ENCODE data around the gene DCHS1. TPM values are rescaled to one million over a fixed set of nuclear protein-coding genes. Genes with fewer than 3 reads are reported as not detected.
A peak's percentile ranks its signal among the peaks of the same experiment; 100 is the strongest.

The DCHS1 gene
- polyA plus RNA-seq, 1 experiment, result 8.7 TPM

- ChIA-PET CTCF (interaction anchor here (0.7 to 2.9 kb wide), 8 partner anchors 8 to 94 kb away, joined by 3 to 15 read pairs (median 4); partner anchors contain the start of gene MRPL17), POLR2A (interaction anchor here (0.6 to 1.9 kb wide), 10 partner anchors 9 to 233 kb away, joined by 3 to 13 read pairs (median 4); partner anchors contain the start of genes ARFIP2, MRPL17 and TIMM10B)
- TF ChIP-seq CTCF (IDR thresholded peaks at IDR 0.05; ENCODE audit: low read depth, low read length), result peak; percentile 57
- no peaks in the 10 kb centered on the region; the same call in 1 of the 2 replicates for H3K9me3 ChIP-seq (ENCODE audit: control insufficient read depth, insufficient read depth, low read length)
- H3K4me3 ChIP-seq (ENCODE audit: low read depth, low read length), result peak within 1 kb of the TSS; percentile 74
- H3K27ac ChIP-seq (ENCODE audit: low read depth, low read length), result peak within 1 kb of the TSS; percentile 99
- H3K27me3 ChIP-seq (ENCODE audit: control insufficient read depth, insufficient read depth, low read length), result no peaks in the 10 kb centered on the region
- DNase-seq (ENCODE audit: low read depth, low spot score), result peak; percentile 88
Observed at GRCh38 chr11:6612213-6613041, 43.2 kb downstream of the DCHS1 start, which contains the start of gene TAF10. Gene TAF10 (minus strand): TSS chr11:6612216. CDS start chr11:6612189, 27 bp downstream.

- DNase-seq (ENCODE audit: low read depth, low spot score), result no peak
- POLR2A ChIA-PET, result interaction anchor here (0.6 to 1.9 kb wide), 10 partner anchors 10 to 233 kb away, joined by 3 to 13 read pairs (median 4); partner anchors contain the start of genes ARFIP2, MRPL17 and TIMM10B
- Histone ChIP-seq H3K4me3 (ENCODE audit: low read depth, low read length) (peak overlapping the region; percentile 74), H3K9me3 (ENCODE audit: control insufficient read depth, insufficient read depth, low read length) (no peaks in the 10 kb centered on the region; the same call in 1 of the 2 replicates), H3K27ac (ENCODE audit: low read depth, low read length) (peak overlapping the region; percentile 80), H3K27me3 (ENCODE audit: control insufficient read depth, insufficient read depth, low read length) (no peaks in the 10 kb centered on the region)
- CTCF ChIA-PET, result interaction anchor here (0.7 to 2.9 kb wide), 5 partner anchors 9 to 94 kb away, joined by 3 to 15 read pairs (median 6); partner anchors contain the start of gene MRPL17
- no peak for TF ChIP-seq CTCF (IDR thresholded peaks at IDR 0.05; ENCODE audit: low read depth, low read length)
Observed at GRCh38 chr11:6611963-6612212, 43.7 kb downstream of the DCHS1 start.

- no peak for DNase-seq (ENCODE audit: low read depth, low spot score)
- H3K27ac ChIP-seq (ENCODE audit: low read depth, low read length), result peak overlapping the region; percentile 80
- H3K27me3 ChIP-seq (ENCODE audit: control insufficient read depth, insufficient read depth, low read length), result no peaks in the 10 kb centered on the region
- H3K4me3 ChIP-seq (ENCODE audit: low read depth, low read length), result peak overlapping the region; percentile 74
- no peak for TF ChIP-seq CTCF (IDR thresholded peaks at IDR 0.05; ENCODE audit: low read depth, low read length)
- ChIA-PET POLR2A (interaction anchor here (0.6 to 1.9 kb wide), 9 partner anchors 10 to 232 kb away, joined by 3 to 13 read pairs (median 4); partner anchors contain the start of genes ARFIP2, MRPL17 and TIMM10B), CTCF (interaction anchor here (0.7 to 2.9 kb wide), 5 partner anchors 9 to 95 kb away, joined by 3 to 15 read pairs (median 6); partner anchors contain the start of gene MRPL17)
- no peaks in the 10 kb centered on the region; the same call in 1 of the 2 replicates for H3K9me3 ChIP-seq (ENCODE audit: control insufficient read depth, insufficient read depth, low read length)
Observed at GRCh38 chr11:6611092-6611962, 44.3 kb downstream of the DCHS1 start.

- Histone ChIP-seq H3K9me3 (ENCODE audit: control insufficient read depth, insufficient read depth, low read length) (no peaks in the 10 kb centered on the region; the same call in 1 of the 2 replicates), H3K27me3 (ENCODE audit: control insufficient read depth, insufficient read depth, low read length) (no peaks in the 10 kb centered on the region), H3K4me3 (ENCODE audit: low read depth, low read length) (peak overlapping the region; percentile 74), H3K27ac (ENCODE audit: low read depth, low read length) (no peak overlapping the region)
- ChIA-PET POLR2A (no interaction called here), CTCF (interaction anchor here (2.1 to 2.9 kb wide), 2 partner anchors 73 to 95 kb away, joined by 6 to 15 read pairs; partner anchors contain the start of gene MRPL17)
- TF ChIP-seq CTCF (IDR thresholded peaks at IDR 0.05; ENCODE audit: low read depth, low read length), result no peak
- no peak for DNase-seq (ENCODE audit: low read depth, low spot score)
Observed at GRCh38 chr11:6610591-6610990, 45.0 kb downstream of the DCHS1 start.

Measured in AG04450 (cell line).